Muscle layer of duodenum (tissue), 2 donors: ENCODE data around the gene CPT2.

Source experiments
- H3K27ac ChIP-seq: one replicate; pipeline ENCODE4 v1.7.0; 2013; ENCODE audit warnings: mild to moderate bottlenecking, low read length
- H3K27me3 ChIP-seq: one replicate; pipeline ENCODE4 v1.7.0; 2013; ENCODE audit warnings: low read depth, mild to moderate bottlenecking, control low read depth, low read length
- H3K36me3 ChIP-seq, 2 donors: one replicate each; pipeline ENCODE4 v1.7.0; 2013; ENCODE audit warnings: low read length in 2 of 2, control low read depth in 1 of 2, mild to moderate bottlenecking in 1 of 2; ENCODE audit not compliant: insufficient read depth in 2 of 2, control insufficient read depth in 1 of 2
- H3K4me1 ChIP-seq, 2 donors: one replicate each; pipeline ENCODE4 v1.7.0; 2013; ENCODE audit warnings: low read length in 2 of 2, mild to moderate bottlenecking in 2 of 2, control low read depth in 1 of 2, moderate library complexity in 1 of 2; ENCODE audit not compliant: insufficient read depth in 2 of 2, control insufficient read depth in 1 of 2
- H3K4me3 ChIP-seq, 2 donors: one replicate each; pipeline ENCODE4 v1.7.0; 2013; ENCODE audit warnings: low read length in 2 of 2, low read depth in 1 of 2, mild to moderate bottlenecking in 1 of 2
- H3K9me3 ChIP-seq, 2 donors: one replicate each; pipeline ENCODE4 v1.7.0; 2013; ENCODE audit warnings: low read length in 2 of 2, control low read depth in 1 of 2, mild to moderate bottlenecking in 1 of 2; ENCODE audit not compliant: control insufficient read depth in 1 of 2
- donor health status: healthy.

CPT2 gene

GRCh38 chr1:53196485-53197290, at the start of gene CPT2:
CPT2 (plus strand) TSS chr1:53196824; CDS start chr1:53196944, 120 bp downstream.
- Histone ChIP-seq H3K4me1 (peaks cover 14 to 22% of the 10 kb centered on the region in 2 donors), H3K36me3 (peaks cover 8 to 11% of the 10 kb centered on the region in 2 donors)

GRCh38 chr1:53147174-53147573, 49.5 kb upstream of the CPT2 start:
- Histone ChIP-seq H3K27me3 (no peaks in the 10 kb centered on the region), H3K4me1 (peaks cover 5 to 8% of the 10 kb centered on the region in 2 donors), H3K4me3 (no peak overlapping the region), H3K36me3 (no peaks in the 10 kb centered on the region), H3K9me3 (no peaks in the 10 kb centered on the region), H3K27ac (no peak overlapping the region)

More at GRCh38 chr1:53196485-53197290, at the start of gene CPT2:
- H3K9me3 ChIP-seq, result no peaks in the 10 kb centered on the region
- peak within 1 kb of the TSS; percentile 99 for H3K27ac ChIP-seq
- H3K4me3 ChIP-seq, result peak within 1 kb of the TSS; percentile 85 to 95
- H3K27me3 ChIP-seq, result no peaks in the 10 kb centered on the region

- Histone ChIP-seq H3K36me3 (no peaks in the 10 kb centered on the region), H3K27ac (no peak overlapping the region), H3K9me3 (no peaks in the 10 kb centered on the region), H3K27me3 (no peaks in the 10 kb centered on the region), H3K4me1 (peaks cover 5 to 8% of the 10 kb centered on the region in 2 donors), H3K4me3 (no peak overlapping the region)
Measured at GRCh38 chr1:53148123-53148522, 48.5 kb upstream of the CPT2 start.

GRCh38 chr1:53153752-53154151, 42.9 kb upstream of the CPT2 start:
- H3K27me3 ChIP-seq, result no peaks in the 10 kb centered on the region
- H3K27ac ChIP-seq, result no peak overlapping the region

GRCh38 chr1:53154859-53155438, 41.7 kb upstream of the CPT2 start:
- no peak overlapping the region for H3K27ac ChIP-seq
- H3K4me1 ChIP-seq, result no peaks in the 10 kb centered on the region
- no peaks in the 10 kb centered on the region for H3K27me3 ChIP-seq

More at GRCh38 chr1:53153752-53154151, 42.9 kb upstream of the CPT2 start:
- H3K4me1 ChIP-seq, result no peaks in the 10 kb centered on the region
- no peaks in the 10 kb centered on the region for H3K36me3 ChIP-seq
- no peaks in the 10 kb centered on the region for H3K9me3 ChIP-seq
- H3K4me3 ChIP-seq, result no peak overlapping the region

GRCh38 chr1:53155534-53155933, 41.1 kb upstream of the CPT2 start:
- H3K9me3 ChIP-seq, result no peaks in the 10 kb centered on the region
- H3K27me3 ChIP-seq, result no peaks in the 10 kb centered on the region
- no peaks in the 10 kb centered on the region for H3K36me3 ChIP-seq
- no peaks in the 10 kb centered on the region for H3K4me1 ChIP-seq
- no peak overlapping the region for H3K4me3 ChIP-seq
- no peak overlapping the region for H3K27ac ChIP-seq

More at GRCh38 chr1:53154859-53155438, 41.7 kb upstream of the CPT2 start:
- H3K9me3 ChIP-seq, result no peaks in the 10 kb centered on the region
- no peaks in the 10 kb centered on the region for H3K36me3 ChIP-seq
- H3K4me3 ChIP-seq, result no peak overlapping the region

GRCh38 chr1:53155945-53156344, 40.7 kb upstream of the CPT2 start:
- Histone ChIP-seq H3K27ac (no peak overlapping the region), H3K4me1 (no peaks in the 10 kb centered on the region), H3K4me3 (no peak overlapping the region), H3K27me3 (no peaks in the 10 kb centered on the region), H3K9me3 (no peaks in the 10 kb centered on the region), H3K36me3 (no peaks in the 10 kb centered on the region)

GRCh38 chr1:53156783-53157182, 39.8 kb upstream of the CPT2 start:
- no peaks in the 10 kb centered on the region for H3K9me3 ChIP-seq
- no peaks in the 10 kb centered on the region for H3K36me3 ChIP-seq
- H3K4me1 ChIP-seq, result no peaks in the 10 kb centered on the region
- H3K27me3 ChIP-seq, result no peaks in the 10 kb centered on the region
- H3K27ac ChIP-seq, result no peak overlapping the region
- H3K4me3 ChIP-seq, result no peak overlapping the region

GRCh38 chr1:53158900-53159299, 37.7 kb upstream of the CPT2 start:
- Histone ChIP-seq H3K4me3 (no peak overlapping the region), H3K27me3 (no peaks in the 10 kb centered on the region), H3K27ac (no peak overlapping the region), H3K9me3 (no peaks in the 10 kb centered on the region), H3K36me3 (no peaks in the 10 kb centered on the region), H3K4me1 (no peaks in the 10 kb centered on the region)

GRCh38 chr1:53160924-53161378, 35.7 kb upstream of the CPT2 start:
- H3K36me3 ChIP-seq, result no peaks in the 10 kb centered on the region
- no peak overlapping the region for H3K4me3 ChIP-seq
- no peaks in the 10 kb centered on the region for H3K4me1 ChIP-seq
- no peak overlapping the region for H3K27ac ChIP-seq
- no peaks in the 10 kb centered on the region for H3K9me3 ChIP-seq
- no peaks in the 10 kb centered on the region for H3K27me3 ChIP-seq

- no peaks in the 10 kb centered on the region for H3K36me3 ChIP-seq
- no peaks in the 10 kb centered on the region for H3K9me3 ChIP-seq
- no peaks in the 10 kb centered on the region for H3K4me1 ChIP-seq
- no peaks in the 10 kb centered on the region for H3K27me3 ChIP-seq
- no peak overlapping the region for H3K4me3 ChIP-seq
- H3K27ac ChIP-seq, result no peak overlapping the region
Measured at GRCh38 chr1:53162621-53163020, 34.0 kb upstream of the CPT2 start.
